HepG2 (cell line): ENCODE data around the gene BAG5. TPM values are rescaled to one million over a fixed set of nuclear protein-coding genes. Genes with fewer than 3 reads are reported as not detected.

Source experiments
- ARNTL ChIP-seq: sonication (generic); formaldehyde crosslinking; IDR thresholded peaks from 2 replicates; pipeline ENCODE4 v1.4.0; 2020; ENCODE audit warnings: mild to moderate bottlenecking, missing genetic modification reagents
- ELF3 ChIP-seq: IDR thresholded peaks from 2 replicates; pipeline ENCODE4 v1.6.1; 2016; ENCODE audit warnings: missing genetic modification reagents, missing compliant biosample characterization
- ETV6 ChIP-seq: sonication (generic); formaldehyde crosslinking; conservative IDR thresholded peaks from 2 replicates; pipeline ENCODE4 v1.4.0; 2020; ENCODE audit warnings: missing genetic modification reagents
- HCFC1 ChIP-seq: fragments of 150-350 bp; IDR thresholded peaks from 2 replicates; pipeline ENCODE4 v1.6.1; 2014; ENCODE audit warnings: low read depth, low read length
- HNF1B ChIP-seq: sonication (generic); formaldehyde crosslinking; IDR thresholded peaks from 2 replicates; pipeline ENCODE4 v1.5.1; 2020; ENCODE audit warnings: mild to moderate bottlenecking, moderate library complexity, missing genetic modification reagents
- HNF4G ChIP-seq, 2 experiments: sonication (generic) in 1 of 2; formaldehyde crosslinking in 1 of 2; IDR thresholded peaks; 2 replicates each; pipeline versions ENCODE4 v1.4.0 to v1.6.1; 2011 to 2020; ENCODE audit warnings: borderline replicate concordance in 2 of 2, low read depth in 2 of 2, mild to moderate bottlenecking in 2 of 2, low read length in 1 of 2, missing genetic modification reagents in 1 of 2, moderate library complexity in 1 of 2
- HNRNPH1 ChIP-seq: fragments of 200-400 bp; formaldehyde crosslinking; optimal IDR thresholded peaks from 2 replicates; pipeline ENCODE3; 2017; ENCODE audit warnings: mild to moderate bottlenecking, low read depth, low read length
- IKZF1 ChIP-seq: fragments of 450-650 bp; IDR thresholded peaks from 2 replicates; pipeline ENCODE4 v1.7.1; 2016
- JDP2 ChIP-seq: sonication (generic); formaldehyde crosslinking; IDR thresholded peaks from 2 replicates; pipeline ENCODE4 v1.8.1; 2022; ENCODE audit warnings: missing genetic modification reagents, borderline replicate concordance
- KDM5A ChIP-seq: fragments of 200-600 bp; sonication (generic); IDR thresholded peaks from 2 replicates; pipeline ENCODE4 v1.7.0; 2018; ENCODE audit warnings: antibody characterized with exemption, mild to moderate bottlenecking, low read length, borderline replicate concordance
- KLF16 ChIP-seq, 2 experiments: sonication (generic) in 1 of 2; formaldehyde crosslinking in 1 of 2; IDR thresholded peaks; 2 replicates each; pipeline versions ENCODE4 v1.6.1 to v1.8.0; 2016 to 2023; ENCODE audit warnings: missing genetic modification reagents in 2 of 2, missing compliant biosample characterization in 1 of 2
- PHF8 ChIP-seq: sonication (generic); formaldehyde crosslinking; IDR thresholded peaks from 2 replicates; pipeline ENCODE4 v1.5.0; 2020; ENCODE audit warnings: missing genetic modification reagents
- POLR2G ChIP-seq: fragments of 200-400 bp; formaldehyde crosslinking; IDR thresholded peaks from 2 replicates; pipeline ENCODE4 v1.6.1; 2018; ENCODE audit warnings: mild to moderate bottlenecking, low read depth, low read length, moderate library complexity
- RAD51 ChIP-seq: fragments of 450-650 bp; IDR thresholded peaks from 2 replicates; pipeline ENCODE4 v1.6.1; 2016; ENCODE audit warnings: borderline replicate concordance
- SATB2 ChIP-seq: sonication (generic); formaldehyde crosslinking; IDR thresholded peaks from 2 replicates; pipeline ENCODE4 v1.5.0; 2020; ENCODE audit warnings: missing genetic modification reagents
- SP5 ChIP-seq: IDR thresholded peaks from 2 replicates; pipeline ENCODE4 v1.6.1; 2016; ENCODE audit warnings: low read depth, borderline replicate concordance
- ZBTB44 ChIP-seq: sonication (generic); formaldehyde crosslinking; IDR thresholded peaks from 2 replicates; pipeline ENCODE4 v1.4.0; 2020; ENCODE audit warnings: missing genetic modification reagents
- ZFP41 ChIP-seq: sonication (generic); formaldehyde crosslinking; IDR thresholded peaks from 2 replicates; pipeline ENCODE4 v1.4.0; 2020; ENCODE audit warnings: mild to moderate bottlenecking, missing genetic modification reagents, borderline replicate concordance
- ZNF296 ChIP-seq: sonication (generic); formaldehyde crosslinking; conservative IDR thresholded peaks from 2 replicates; pipeline ENCODE4 v1.5.0; 2020; ENCODE audit warnings: mild to moderate bottlenecking, missing genetic modification reagents
- ZNF615 ChIP-seq: sonication (generic); formaldehyde crosslinking; IDR thresholded peaks from 2 replicates; pipeline ENCODE4 v1.5.0; 2020; ENCODE audit warnings: mild to moderate bottlenecking, missing genetic modification reagents, borderline replicate concordance
- ZSCAN12 ChIP-seq: sonication (generic); formaldehyde crosslinking; IDR thresholded peaks from 2 replicates; pipeline ENCODE4 v1.9.0; 2021; ENCODE audit warnings: mild to moderate bottlenecking, missing genetic modification reagents
- polyA plus RNA-seq, 8 experiments: library from polyadenylated mRNA; depleted of rRNA in 3 of 8; stranded (reverse) in 7 of 8; unstranded in 1 of 8; fragments of >200 nt; fragmentation: Illumina TruSeq in 4 of 8; extraction: Trizol in 4 of 8; gene quantifications; 2 replicates each; pipeline versions ENCODE4 v1.2.1 to v1.2.3, GENCODE V29; 2011 to 2016; ENCODE audit warnings: low read depth in 4 of 8, missing spikeins in 1 of 8, mixed read lengths in 1 of 8; ENCODE audit not compliant: insufficient read depth in 1 of 8
- total RNA-seq, 5 experiments: library from RNA; depleted of rRNA; stranded (reverse); fragments of >200 nt; fragmentation: Illumina TruSeq; extraction: Trizol; gene quantifications; 2 replicates each; pipeline ENCODE4 v1.2.3, GENCODE V29; 2016; ENCODE audit warnings: low read depth in 1 of 5
- TF ChIP-seq, protein P1 (sequence below): sonication (generic); formaldehyde crosslinking; IDR thresholded peaks from 2 replicates; pipeline ENCODE4 v1.5.0; 2020; ENCODE audit warnings: missing genetic modification reagents, mild to moderate bottlenecking, borderline replicate concordance

Gene BAG5
- total and polyA plus RNA-seq, 2 of the 13 experiments (the other 11 are each of a cell fraction or from before 2014, with no cell fraction given), result 3.5 to 21.0 TPM

DNA sequence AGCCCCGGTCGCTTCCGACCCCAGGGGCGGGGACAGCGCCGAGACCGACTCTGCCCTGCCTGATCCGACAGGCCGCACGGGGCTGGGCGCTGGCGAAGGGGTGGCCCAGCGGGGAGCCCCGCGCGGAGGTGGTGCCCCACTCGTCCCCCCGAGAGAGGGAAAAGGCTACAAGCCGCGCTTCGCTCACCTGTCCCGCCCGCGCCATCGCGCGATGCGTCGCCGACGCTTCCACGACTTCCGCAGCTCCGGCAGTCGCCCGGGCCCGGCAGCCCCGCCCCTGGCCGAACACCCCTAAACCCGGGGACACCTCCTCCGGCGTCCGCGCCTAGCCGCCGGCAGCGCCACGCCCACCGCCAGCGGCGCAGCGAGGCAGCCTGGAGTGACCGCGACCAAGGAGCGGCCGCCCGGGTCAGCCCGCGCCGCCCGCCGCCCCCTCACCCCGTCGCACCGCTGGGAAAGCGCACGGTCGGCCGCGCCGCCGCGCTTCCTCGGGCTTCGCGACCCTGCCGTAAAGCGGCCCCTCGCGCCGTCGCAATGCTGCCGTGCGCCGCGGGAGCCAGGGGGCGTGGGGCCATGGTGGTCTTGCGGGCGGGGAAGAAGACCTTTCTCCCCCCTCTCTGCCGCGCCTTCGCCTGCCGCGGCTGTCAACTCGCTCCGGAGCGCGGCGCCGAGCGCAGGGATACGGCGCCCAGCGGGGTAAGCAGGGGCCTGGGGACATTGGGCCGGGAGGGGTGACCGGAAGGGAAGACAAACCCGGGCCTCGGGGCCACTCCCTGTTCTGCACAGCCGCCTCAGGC, at the start of gene BAG5, which contains the start of gene COA8 (continued):
- TF ChIP-seq KLF16 (CRISPR knock-in tag; IDR thresholded peaks at IDR 0.05) (peak in 1 of 2 experiments; percentile 62; a peak in 1 of 4 replicates), ZFP41 (CRISPR knock-in tag) (no peak), POLR2G (peak; percentile 80), ZSCAN12 (CRISPR knock-in tag) (no peak), ETV6 (CRISPR knock-in tag) (no peak), SP5 (CRISPR knock-in tag) (peak; percentile 53), IKZF1 (no peak), JDP2 (no peak), HNF1B (CRISPR knock-in tag) (peak; percentile 54; the same call in 1 of the 2 replicates), PHF8 (CRISPR knock-in tag) (peak; percentile 92), ZNF615 (CRISPR knock-in tag) (no peak), ZNF296 (no peak), HCFC1 (peak; percentile 65; the same call in 1 of the 2 replicates), RAD51 (no peak), SATB2 (no peak), HNRNPH1 (no peak), ARNTL (peak; percentile 37; the same call in 1 of the 2 replicates), ELF3 (CRISPR knock-in tag) (peak; percentile 61), ZBTB44 (CRISPR knock-in tag) (no peak), KDM5A (peak; percentile 94; the same call in 1 of the 2 replicates), HNF4G (IDR thresholded peaks at IDR 0.05; ENCODE audit: borderline replicate concordance, low read depth, low read length) (no peak), HNF4G (CRISPR knock-in tag; IDR thresholded peaks at IDR 0.05; ENCODE audit: borderline replicate concordance, low read depth) (no peak)
- TF ChIP-seq, protein P1, sequence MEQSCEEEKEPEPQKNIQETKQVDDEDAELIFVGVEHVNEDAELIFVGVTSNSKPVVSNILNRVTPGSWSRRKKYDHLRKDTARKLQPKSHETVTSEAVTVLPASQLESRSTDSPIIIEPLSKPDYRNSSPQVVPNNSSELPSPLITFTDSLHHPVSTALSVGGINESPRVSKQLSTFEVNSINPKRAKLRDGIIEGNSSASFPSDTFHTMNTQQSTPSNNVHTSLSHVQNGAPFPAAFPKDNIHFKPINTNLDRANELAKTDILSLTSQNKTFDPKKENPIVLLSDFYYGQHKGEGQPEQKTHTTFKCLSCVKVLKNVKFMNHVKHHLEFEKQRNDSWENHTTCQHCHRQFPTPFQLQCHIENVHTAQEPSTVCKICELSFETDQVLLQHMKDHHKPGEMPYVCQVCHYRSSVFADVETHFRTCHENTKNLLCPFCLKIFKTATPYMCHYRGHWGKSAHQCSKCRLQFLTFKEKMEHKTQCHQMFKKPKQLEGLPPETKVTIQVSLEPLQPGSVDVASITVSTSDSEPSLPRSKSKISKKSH (CRISPR knock-in tag), result peak; percentile 58; the same call in 1 of the 2 replicates
